Left hindlimb (tissue), 1 donor: ENCODE measurements around the gene PNRC2.
A peak's percentile ranks its signal among the peaks of the same experiment; 100 is the strongest.
"Not testable (repeated sequence)": the region's sequence is repeated elsewhere in the genome, so short reads cannot be mapped to it uniquely, and the experiment has no call there.

Experiments used
- DNase-seq: peaks from one replicate; pipeline ENCODE4 v3.0.0-alpha.2; 2018

The PNRC2 gene

DNA sequence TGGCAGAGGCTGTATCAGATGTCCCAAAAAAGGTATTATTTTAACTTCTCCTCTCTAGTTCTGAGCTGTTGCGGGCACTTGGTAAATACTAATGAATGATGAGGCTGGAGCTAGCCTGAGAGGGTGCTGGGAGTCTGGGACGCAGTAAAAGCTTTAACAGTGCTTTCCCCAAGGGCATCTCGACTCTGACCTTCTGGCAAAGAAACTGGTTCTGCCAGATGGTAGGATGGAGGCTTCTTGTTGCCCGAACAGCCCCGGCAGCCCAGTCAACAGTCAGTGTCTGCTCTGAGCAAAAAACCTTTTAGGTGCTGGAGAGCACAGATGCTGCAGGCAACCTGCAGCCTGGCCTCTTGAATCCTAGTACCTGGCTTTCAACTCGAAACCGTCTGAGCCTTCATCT is 2.5 kb upstream of the PNRC2 start:
- no peak for DNase-seq

DNA sequence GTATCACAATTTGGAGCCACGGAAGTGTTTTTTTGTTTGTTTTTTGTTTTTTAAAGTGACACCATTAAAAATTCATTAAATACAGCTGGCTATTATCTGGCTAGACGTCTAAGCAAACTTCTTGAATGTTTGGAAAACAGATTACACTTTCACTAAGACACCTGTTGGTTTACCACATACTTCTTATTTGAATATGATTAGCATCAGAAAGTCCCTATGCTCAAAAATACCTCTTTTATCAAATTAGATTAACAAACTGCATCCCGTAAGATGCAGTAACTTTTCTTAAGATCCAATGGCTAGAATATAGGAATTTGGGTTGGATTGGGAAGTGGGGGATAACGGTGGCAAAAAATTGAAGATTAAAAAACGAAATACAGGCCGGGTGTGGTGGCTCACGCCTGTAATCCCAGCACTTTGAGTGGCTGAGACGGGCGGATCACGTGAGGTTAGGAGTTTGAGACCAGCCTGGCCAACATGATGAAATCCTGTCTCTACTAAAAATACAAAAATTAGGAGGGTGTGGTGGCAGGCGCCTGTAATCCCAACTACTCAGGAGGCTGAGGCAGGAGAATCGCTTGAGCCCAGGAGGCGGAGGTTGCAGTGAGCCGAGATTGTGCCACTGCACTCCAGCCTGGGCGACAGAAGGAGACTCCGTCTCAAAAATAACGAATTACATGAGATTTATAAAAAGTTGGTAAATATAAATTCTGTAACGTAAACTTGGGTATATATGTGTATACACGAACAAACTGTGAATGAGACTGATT is 1.4 kb upstream of the PNRC2 start:
- DNase-seq = not testable (repeated sequence)

DNA sequence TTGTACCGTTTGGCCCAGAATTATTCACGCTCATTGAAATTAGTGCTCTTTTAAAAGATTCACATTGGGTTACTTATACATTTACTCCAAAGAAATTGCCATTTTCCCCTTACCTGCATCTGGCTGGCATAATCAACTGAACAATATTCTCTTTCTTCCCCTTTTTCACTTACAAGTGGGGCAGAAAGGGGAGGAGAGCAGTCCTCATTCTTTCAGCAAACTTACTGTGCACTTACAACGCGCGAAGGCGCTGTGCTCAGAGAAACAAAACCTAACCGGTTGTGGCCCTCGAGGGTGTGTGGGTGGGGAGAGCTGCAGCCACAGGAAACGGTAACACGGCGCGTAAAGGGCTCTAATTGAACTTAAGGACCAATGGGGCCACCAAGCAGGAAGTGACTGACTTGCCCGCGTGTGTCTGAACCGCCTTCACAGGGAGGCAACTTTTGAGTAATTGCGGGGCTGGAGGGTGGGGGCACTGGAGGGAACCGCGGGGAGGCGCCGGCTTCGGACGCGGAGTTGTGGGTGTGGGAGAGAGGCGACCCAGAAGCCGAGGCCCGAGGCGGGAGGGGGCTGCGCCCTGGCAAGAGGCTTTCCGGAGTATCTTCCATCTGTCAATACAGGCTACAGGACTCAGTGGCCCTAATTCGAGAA is 693 bp upstream of the PNRC2 start:
- peak; percentile 92 for DNase-seq

DNA sequence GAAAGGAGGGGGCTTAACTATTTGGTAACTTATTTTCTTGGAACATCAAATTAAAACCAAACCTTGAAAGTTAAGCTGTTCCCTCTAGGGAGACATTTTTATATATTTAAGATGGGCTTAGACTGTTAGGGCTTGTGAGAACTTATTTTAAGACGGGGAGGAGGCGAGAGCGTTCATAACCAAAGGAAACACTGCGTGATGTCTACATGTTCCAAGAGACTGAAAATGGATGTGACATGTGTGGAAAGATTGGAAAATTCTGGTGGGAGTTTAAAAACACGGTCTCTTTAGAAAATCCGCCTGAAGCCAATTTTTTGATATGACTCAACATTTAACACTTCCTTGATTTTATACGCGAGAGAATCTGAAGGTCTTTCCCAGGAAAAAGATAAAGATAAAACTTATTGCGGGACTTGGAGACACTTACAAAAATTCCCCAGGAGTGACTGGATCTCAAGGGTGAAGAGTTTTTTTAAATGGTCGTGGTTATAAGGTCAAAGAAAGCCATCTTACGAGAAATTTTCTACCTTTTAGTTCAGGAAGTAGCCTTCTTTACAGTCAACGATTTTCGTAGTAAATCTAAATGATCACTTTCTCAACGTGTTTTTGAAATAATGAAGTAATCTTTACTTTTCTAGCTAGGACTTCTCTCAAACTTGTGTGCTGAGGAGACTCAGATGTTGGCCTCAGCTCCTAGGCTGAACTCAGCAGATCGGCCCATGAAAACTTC is 828 bp downstream of the PNRC2 start:
- no peak for DNase-seq

DNA sequence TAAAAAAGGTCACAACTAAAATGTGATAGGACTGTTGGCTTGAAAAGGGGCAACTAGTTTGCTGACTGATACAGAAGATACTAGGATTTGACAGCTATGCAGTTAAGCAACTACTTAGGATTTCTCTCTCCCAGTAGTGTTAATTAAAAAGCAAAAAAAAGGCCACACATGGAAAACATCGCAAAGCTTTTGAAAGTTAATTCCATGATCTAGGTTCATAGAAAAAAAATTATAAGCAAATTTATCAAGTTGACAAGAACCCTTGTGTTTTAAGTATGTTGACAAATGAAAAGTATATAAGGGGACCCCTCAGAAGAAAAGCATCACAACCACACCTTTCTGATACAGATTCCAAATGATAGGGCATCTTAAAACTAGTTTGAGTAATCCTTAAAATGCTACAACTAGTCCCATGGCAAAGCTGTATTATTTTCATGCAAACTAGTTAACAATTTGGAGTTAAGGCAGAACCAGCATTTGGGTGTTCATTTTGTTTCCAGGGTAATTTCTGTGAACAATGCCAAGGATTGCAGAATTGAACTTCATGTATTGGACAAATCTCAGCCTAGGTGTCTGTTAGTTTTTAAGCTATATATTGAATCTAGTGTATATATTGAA is 4.1 kb downstream of the PNRC2 start:
- no peak for DNase-seq

DNA sequence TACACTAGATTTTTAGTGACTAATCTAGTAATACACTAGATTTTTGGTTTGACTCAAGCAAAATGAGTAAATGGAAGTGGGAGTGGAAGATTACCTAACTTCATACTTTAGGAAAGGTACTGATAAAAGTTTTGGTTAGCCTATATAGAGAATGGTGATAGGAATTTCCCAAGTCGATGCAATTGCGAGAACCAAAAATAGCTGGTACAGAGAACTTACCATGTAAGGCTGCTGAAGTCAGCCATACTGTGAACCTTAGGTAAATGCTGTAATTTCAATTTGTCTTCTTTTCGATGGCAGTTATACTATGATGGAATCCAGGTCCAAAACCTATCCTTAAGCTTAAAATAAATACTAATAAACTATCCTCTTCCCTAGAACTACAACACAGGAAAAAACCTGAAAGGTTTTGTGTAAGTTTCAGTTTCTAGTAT is 4.6 kb downstream of the PNRC2 start:
- no peak for DNase-seq

DNA sequence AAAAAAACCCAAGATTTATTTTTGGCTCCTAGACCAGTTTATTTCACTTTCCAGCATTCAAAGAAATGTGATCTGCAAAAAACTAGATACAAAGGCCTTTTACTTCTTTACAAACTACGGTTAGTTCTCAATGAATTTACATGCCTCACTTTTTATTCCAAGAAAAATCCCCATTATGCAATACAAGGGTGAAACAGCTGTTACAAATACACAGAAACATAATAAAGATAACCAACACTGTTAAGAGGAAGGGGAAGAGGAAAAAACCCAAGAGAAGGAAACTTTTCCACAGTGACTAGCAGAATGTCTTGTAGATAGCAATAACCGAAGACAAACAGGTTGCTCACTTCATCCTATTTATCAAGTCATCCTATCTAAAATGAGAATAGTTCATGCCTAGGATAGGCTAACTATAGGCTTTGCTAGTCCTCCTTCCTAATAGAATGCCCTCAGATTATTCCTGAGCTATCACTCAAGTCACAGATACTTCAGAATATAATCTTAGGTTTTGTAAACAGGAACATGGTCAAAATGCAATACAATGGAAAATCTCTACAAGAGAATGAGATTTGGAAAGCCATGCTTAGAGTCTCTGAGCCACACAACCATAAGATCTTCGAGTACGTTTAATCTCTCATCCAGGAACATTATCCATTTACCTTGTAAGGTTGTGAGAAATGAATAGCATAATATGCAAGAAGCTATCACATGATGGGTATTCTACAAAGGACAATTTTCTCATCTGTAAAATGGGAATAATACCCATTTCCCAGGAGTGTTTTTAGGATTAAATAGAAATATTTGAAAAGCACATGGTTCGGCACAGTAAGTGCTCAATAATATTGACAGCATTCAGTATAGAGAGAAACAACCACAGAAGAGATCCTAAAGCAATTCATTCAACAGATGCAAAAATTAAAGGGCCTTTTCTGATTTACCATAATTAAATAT is 5.4 kb downstream of the PNRC2 start:
- DNase-seq = no peak

DNA sequence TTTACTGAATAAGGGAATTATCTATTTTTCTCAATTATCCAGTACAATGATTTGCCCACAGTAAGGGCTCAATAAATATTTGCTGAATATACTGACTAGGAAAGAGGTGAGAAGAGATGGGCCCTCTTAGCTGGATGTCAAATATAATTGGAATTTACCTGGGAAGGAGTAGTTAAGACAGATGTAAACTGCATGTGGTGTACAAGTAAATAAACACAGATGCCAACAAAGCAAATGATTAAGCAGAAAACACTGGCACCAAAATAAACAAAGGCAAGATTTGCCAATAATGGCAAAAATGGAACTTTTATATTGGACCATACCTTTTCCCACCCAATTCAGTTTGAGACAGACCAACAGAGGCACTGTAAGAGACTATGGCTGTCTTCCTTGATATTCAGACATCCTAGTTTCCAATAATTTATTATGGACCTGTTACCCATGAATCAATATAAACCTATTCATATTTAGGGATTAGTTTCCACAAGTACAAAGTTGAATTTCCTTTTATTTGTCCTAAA is 7.4 kb downstream of the PNRC2 start:
- DNase-seq = no peak

DNA sequence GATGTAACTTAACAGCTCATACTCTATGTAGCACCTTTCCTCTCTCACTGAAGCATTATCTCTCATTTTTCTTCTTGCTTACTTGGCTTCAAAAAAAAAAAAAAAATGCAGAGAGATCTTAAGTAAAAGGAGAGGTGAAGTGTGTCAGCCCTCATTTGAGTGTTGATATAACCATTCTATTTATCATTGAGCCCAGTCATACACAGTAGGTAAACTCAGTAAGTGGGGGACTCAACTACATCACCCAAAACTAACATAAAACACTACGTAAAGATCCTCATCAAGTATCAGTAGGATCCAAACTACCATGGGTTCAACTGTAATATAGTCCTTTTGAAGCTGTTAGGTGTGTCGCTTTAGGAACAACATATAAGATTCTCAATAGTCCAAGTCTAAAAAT is 8.2 kb downstream of the PNRC2 start:
- no peak for DNase-seq

DNA sequence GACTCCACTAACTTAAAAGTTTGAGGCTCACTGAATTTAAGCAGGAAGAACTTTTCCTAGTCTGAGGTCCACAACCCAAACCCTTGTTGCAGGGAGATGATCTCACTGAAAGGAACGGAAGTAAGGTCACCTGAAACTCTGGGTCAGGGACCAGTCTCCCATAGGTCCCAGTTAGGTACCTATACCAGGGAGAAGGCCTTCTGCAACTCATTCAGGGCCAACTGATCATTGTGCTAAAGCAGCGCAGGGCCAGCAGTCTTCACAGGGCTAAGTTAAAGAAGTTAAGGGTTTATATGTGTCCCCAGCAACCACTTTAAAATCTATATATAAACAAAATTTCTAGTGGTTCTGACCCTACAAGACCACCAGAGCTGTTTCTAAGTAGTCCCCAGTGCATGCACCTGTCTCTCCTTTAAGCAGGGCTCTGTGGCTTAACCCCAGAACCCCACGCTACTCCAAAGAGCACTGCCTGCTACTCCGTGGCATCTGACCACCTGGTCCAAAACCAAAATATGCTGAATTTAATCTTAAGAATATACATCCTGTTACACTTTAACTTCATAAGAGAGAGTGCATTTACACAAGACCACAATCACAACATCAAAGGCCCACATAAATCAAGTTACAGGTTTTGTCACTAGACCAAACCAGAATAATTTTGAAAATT is 17.7 kb downstream of the PNRC2 start:
- no peak for DNase-seq

DNA sequence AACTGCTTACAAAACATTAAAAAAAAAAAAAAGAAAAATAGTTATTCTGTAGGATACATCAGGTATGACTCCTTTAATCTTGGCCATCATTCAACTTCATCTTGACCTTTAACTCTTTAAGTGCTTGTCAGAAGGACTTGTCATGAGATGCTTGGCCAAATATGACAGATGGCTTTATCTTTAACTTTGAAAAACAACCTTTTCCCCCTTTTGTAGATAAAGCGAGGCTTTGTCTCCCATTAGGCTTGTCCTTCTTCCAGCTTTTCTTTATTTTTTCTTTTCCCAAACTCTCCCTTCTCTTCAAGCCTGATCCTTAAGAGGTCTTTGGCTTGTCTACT is 18.2 kb downstream of the PNRC2 start:
- DNase-seq = no peak

DNA sequence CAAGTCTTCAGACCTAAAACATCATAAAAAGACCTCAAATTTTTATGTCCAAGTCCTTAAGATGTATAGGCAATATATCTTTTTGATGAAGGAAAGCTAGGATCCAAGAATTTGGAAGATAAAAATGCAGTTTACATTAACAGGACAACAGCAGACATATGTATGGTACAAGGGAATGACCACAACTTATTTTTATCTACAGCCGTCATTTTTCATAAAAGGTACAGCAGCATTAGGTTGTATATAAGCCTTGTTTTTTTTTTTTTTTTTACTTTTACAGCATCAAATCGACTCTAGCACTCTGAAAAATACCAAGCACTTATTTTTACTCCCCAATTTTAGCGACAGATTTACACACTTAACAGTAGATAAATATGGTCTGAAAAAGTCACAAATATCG is 19.2 kb downstream of the PNRC2 start:
- no peak for DNase-seq

DNA sequence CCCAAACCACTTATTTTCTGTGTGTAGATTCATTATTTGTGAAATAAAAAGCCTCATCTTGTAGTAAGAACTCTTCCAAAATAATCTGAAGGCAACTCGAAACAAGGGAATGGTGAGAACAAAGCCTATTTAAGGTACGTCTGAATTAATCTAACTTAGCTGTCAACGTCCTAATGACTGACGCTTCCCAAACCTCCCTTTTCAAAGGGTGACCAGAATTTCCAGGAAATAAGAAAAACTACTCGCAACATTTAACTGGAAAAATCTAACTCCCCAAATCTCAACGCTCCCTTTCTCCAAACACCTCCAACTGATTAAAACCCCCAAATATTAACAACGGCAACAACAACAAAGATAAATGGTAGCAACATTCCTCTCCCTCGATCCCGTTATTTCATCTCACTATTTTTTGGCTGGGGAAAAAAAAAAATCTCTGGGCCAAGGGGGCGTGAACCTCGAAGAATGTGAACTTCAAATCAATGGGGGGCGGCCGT is 19.8 kb downstream of the PNRC2 start:
- no peak for DNase-seq

DNA sequence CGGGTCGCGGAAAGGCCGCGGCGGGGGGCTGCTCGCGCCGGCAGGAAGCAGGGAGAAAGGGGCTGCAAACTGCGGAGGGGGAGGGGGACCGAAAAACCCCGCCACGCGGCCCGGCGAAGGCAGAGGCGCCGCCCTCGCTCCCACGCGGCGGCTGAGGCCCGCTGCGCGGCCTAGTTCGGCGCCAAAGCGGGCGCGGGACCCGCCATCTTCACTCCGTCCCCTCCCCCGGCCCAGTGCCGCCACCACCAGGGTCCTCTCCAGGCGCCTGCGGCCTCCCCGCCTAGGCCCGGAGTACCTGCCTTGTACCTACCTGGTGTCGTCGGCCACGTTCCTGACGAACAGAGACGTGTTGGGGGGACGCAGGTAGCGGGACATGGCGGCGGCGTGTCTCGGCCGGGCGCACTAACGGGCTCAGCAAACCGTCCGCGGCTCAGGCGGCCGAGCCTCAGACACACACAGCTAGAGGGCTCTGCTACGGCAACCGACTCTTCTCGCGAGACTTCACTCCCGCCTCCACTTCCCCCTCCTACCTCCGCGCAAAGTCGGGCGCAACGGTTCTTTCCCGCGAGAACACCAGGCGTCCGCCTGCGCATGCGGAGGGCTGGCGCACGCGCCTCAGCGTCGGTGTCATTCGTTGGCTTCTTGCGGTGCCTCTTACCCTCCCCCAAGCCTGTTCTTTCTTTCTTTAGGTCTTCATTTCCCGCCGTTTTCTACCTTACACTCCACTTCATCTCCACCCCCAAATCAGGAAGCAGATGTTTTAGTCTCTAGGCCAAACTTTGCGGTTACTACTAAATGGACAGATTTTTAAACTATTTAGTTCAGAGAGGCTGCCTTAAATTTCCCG is 20.5 kb downstream of the PNRC2 start, which contains the start of gene SRSF10:
Gene SRSF10 (minus strand): TSS at position 447 of the 847 bp plus-strand sequence. CDS start 72 bp downstream, at position 375.
- DNase-seq = peak; percentile 99

DNA sequence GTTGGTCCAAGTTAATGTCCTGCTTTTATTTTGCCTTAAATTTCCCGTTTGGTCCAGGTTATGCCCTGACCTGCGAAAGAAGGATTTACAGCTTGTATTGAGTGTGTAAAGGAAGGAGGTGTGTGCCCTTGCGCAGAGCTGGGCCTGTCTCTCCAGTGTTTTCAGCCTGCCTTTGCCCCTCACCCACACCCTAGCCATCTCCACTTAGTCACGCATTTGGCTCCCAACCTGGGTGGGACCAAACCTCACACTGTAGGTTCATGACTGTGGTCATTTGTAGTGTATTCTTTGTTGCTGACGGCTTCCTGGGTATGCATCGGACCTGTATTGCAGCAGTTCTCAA is 21.1 kb downstream of the PNRC2 start:
- DNase-seq = no peak

DNA sequence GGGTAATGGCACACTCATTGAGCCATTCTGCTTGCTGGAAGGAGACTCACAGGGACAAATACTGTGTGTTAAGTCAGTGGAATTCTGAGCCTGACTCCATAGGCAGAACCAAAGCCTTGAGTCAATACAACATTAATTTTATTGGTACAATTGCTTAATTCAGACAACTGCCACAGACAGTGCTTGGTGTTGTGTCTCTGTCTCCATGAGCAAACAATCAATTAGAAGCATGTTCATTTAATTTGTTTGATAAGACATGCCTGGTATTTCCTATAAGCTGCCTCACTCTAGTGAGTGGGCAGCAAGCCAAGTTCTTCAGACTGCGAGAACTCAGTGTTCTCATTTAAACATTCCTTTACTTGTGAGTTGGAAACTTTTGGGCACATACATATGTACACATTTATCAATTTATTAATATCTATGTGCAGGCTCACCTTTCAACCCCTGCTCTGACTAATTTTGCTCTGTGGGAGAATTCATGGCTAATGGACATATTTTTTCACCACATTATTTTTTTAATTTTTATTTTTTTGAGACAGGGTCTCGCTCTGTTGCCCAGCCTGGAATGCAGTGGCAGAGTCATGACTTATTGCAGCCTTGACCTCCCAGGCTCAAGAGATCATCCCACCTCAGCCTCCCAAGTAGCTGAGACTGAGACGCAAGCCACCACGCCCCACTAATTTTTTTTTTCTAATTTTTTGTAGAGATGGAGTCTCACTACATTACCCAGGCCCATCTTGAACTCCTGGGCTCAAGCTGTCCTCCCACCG is 25.0 kb downstream of the PNRC2 start:
- peak; percentile 42 for DNase-seq

DNA sequence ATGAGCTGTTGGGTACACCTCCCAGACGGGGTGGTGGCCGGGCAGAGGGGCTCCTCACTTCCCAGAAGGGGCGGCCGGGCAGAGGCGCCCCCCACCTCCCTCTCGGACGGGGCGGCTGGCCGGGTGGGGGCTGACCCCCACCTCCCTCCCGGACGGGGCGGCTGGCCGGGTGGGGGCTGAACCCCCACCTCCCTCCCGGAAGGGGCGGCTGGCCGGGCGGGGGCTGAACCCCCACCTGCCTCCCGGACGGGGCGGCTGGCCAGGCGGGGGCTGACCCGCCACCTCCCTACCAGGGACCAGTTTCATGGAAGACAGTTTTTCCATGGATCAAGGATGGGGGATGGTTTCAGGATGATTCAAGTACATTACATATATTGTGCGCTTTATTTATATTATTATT is 27.4 kb downstream of the PNRC2 start:
- not testable (repeated sequence) for DNase-seq

DNA sequence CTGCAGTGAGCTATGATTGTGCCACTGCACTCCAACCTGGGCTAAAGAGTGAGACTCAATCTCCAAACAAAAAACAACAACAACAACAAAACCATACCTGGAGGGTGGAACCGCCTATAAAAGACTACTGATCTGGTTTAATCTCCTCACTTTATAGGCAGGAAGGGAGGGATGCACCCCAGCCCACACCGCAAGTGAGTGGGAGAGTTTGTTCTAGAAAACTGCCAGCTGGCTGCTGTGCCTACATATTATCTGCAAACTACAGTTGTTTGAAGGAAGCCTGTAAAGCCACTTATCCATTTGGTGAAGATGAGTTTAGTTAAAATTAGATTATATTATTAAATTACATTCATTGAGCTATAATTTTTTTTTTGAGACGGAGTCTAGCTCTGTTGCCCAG is 29.6 kb downstream of the PNRC2 start:
- no peak for DNase-seq

DNA sequence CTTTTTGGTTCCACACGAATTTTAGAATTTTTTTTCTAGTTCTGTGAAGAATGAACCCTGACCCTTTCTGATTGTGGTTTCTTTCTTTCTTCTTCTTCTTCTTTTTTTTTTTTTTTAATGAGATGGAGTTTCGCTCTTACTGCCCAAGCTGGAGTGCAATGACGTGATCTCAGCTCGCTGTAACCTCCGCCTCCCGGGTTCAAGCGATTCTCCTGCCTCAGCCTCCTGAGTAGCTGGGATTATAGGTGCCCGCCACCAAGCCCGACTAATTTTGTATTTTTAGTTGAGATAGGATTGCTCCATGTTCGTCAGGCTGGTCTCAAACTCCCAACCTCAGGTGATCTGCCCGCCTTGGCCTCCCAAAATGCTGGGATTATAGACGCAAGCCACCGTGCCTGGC is 32.4 kb downstream of the PNRC2 start:
- not testable (repeated sequence) for DNase-seq

DNA sequence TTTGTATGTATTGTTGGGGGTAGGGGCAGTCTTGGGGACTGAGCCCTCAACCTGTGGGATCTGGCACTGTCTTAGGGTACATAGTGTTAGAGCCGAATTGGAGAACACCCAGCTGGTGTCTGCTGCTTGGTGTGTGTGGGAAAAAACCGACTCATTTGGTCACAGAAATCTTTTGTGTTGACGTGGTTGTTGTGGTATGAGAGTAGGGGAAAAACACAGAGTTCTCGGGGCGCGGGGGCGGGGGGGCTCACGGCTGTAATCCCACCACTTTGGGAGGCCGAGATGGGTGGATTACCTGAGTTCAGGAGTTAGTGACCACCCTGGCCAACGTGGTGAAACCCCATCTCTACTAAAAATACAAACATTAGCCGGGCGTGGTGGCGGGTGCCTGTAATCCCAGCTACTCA is 35.8 kb downstream of the PNRC2 start:
- DNase-seq = no peak
